Stimulated activated CD8-positive, alpha-beta memory T cell treated with anti-CD3 and anti-CD28 coated beads, Interleukin-4, amount 100 ng/mL, for 4 hours (primary cell): ENCODE results near the gene TMC6.
"Not testable (repeated sequence)": the region's sequence is repeated elsewhere in the genome, so short reads cannot be mapped to it uniquely, and the experiment has no call there.

ENCODE experiments used
- DNase-seq, 2 donors: peaks; one replicate each; pipeline ENCODE4 v3.0.0-alpha.2; 2020; ENCODE audit warnings: low read depth in 2 of 2, low spot score in 1 of 2

TMC6 gene, protein sequence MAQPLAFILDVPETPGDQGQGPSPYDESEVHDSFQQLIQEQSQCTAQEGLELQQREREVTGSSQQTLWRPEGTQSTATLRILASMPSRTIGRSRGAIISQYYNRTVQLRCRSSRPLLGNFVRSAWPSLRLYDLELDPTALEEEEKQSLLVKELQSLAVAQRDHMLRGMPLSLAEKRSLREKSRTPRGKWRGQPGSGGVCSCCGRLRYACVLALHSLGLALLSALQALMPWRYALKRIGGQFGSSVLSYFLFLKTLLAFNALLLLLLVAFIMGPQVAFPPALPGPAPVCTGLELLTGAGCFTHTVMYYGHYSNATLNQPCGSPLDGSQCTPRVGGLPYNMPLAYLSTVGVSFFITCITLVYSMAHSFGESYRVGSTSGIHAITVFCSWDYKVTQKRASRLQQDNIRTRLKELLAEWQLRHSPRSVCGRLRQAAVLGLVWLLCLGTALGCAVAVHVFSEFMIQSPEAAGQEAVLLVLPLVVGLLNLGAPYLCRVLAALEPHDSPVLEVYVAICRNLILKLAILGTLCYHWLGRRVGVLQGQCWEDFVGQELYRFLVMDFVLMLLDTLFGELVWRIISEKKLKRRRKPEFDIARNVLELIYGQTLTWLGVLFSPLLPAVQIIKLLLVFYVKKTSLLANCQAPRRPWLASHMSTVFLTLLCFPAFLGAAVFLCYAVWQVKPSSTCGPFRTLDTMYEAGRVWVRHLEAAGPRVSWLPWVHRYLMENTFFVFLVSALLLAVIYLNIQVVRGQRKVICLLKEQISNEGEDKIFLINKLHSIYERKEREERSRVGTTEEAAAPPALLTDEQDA

DNA sequence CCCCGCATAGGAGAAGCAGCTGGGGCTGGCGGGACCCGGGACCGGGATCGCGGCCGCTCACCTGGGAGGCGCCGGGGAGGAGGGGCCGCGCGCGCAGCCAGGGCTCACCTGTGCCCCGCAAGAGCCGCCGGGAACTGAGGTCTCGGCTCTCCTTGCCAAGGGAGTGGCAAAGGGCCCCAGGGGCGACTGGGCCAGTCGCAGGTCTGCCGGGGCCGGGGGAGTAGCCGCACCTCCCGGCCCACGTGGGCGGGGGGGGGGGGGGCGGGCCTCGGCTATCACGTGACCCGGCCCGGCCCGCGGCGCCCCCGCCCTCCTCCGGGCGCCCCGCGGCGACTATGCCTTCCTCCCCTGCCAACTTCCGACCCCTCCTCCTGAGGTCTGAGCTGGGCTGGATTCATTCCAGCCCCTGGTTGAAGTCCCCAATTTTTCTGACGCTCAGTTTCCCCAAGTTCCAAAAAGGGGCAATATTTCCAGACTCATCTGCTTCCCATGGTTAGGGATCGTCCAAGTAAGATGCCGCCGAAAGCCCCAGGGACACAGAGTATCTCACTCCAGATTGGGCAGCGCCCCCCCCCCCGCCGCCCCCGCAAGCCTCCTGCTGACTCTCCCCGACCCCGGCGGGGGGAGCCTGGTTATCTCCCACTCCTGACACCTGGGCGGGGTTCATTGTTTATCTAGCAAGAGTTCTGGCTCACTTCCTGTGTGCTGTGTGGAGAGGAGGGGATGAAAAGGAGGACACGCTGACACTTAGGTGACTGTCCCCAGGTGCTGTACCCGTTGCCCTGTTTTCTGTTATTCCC, at the start of gene TMC6:
Gene TMC6 (minus strand): TSS at position 205 of the 800 bp plus-strand sequence. CDS start 1,923 bp downstream, outside the sequence.
- DNase-seq: peak in 1 of 2 donors; percentile 58

DNA sequence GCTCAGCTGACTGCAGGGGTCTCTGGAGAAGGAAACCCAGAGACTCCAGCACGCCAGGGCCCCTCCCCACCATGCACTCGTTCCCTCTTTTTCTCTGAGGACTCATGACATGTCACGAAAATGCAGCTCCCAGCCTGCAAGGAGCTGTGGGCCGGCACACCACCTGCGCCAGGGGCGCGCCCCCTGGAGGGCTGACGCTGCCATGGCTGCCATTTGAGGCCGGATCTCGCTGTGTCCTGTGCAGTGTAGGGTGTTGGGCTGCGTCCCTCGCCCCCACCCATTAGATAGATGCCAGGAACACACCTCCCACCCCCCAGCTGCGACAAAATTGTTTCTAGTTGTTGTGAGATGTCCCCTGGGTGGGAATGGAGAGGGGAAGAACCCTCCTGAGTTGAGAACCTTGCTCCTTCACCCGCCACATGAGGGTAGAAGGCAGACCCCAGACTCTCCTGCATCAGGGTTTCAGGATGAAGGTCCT, 48.0 kb upstream of the TMC6 start:
- peak; percentile 55 to 58 for DNase-seq

DNA sequence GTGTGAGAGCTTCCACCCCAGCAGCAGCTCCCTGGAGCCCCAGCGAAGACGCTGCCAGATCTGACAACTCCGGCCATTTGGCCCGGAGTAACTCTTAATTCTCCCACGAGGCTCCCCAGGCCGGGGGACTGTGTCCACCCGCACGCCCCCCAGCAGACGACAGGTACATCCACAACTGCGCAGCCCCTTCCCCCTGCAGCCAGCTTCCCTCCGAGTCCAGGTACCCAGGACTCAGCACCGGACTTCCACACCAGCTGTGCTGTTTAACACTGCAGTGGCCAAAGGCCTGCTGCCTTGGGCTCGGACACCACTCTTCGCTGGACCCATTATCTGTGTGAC, 47.1 kb upstream of the TMC6 start:
- no peak for DNase-seq

DNA sequence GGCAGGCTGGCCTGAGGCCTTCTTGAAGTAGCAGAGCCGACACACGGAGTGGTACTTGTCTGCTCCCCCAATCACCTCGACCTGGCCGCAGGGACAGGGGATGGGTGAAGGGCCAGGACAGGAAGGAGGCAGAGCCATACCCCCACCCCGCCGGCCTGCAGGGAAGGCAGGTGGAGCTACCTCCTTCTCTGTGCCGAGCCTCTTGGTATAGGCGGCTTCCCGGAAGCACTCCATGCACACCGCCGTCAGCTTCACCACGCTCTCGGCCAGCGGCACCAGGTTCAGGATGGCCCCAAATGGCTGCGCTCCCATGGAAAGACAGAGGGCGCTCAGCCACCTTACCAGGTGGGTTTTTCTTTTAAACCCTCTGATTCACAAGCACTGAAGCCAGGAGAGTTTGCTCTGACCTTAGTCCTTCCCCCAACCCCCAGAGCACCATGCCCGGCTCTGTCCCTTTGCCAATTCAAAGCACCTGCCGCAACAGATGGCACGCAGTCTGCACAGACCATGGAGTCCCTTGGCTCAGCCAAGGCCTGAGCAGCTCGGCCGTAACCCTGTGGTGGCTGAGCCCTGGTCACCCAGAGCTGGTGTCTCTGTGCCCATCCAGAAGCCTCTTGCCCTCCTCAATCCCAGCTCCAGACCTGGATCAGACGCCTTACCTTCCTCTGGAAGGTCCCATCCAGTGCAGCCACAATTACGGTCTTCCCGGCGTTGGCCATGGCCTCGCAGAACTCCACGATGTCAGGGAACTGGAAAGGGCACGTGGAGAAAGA, 46.5 kb upstream of the TMC6 start:
- DNase-seq: no peak

DNA sequence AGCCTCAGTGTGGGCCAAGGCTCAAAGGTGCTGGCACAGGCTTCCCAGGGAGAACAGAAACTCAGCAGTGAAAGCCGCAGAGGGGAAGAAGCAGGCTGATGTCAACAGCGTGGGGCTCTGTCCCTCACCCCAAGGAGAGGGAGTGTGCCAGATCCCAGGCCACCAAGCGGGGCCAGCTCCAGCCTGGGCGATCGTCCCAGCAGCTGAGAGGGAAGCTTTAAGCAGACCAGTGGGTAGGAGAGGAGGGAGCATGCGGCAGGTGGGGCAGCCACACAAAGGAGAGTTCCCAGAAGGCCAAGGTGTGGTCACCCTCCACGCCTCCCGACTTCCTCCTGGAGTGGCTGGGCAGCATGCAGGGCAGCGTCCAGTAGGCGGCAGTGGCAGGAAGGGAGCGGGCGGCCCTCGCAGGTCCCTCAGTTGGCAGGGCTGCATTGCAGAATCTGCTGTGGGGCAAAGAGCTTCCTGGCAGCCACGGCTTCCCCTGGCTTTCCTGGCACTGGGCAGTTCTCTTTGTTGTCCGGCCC, 45.9 kb upstream of the TMC6 start:
- DNase-seq: no peak

DNA sequence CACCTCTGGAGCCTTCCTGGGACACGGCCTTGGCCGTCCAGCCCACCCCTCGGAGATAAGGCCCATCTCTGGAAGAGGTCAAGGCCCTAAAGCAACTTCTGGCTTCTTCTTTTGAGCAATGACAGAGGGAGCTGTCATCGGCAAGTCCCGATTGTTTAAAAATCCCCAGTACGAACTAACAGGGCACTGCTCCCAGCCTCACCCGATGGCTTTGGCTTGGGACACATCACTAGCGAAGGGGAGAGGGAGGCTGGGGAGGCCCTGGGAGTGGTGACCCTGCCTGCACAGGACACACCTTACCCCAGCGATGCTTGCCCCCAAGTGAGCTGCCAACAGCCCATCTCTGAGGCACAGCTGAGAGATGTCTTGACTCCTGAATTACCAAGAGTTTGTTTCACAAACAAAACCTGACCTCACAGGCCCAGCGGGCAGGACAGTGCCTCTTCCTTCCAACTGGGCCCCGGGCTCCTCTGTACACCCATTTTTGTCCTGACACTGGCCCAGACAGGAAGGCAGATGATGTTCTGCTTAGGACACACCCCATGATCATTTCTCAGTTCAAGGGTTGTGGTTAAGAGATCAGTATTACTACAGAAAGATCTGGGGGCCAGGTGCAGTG, 44.7 kb upstream of the TMC6 start:
- DNase-seq: no peak

DNA sequence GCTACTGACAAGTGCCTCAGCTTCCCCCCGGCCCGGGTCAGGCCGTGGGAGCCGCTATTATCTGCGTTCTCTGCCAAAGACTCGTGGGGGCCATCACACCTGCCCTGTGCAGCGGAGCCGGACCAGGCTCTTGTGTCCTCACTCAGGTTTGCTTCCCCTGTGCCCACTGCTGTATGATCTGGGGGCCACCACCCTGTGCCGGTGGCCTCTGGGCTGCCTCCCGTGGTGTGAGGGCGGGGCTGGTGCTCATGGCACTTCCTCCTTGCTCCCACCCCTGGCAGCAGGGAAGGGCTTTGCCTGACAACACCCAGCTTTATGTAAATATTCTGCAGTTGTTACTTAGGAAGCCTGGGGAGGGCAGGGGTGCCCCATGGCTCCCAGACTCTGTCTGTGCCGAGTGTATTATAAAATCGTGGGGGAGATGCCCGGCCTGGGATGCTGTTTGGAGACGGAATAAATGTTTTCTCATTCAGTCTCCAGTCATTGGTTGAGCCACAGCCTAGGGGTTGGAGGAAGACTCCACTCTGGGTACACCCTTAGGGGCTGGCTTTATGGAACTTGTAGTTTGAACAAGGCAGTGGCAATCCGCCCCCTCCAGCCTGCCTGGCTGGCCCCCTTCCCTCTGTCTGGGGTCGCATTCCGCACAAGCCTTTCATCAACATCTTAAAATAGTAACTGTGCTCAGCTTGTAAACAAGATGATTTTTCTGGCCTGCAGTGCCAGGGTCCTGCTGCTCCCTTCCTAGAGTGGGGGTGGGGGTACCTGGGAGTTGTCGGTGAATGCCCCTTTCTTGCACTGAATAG, 43.9 kb upstream of the TMC6 start:
- DNase-seq: no peak

DNA sequence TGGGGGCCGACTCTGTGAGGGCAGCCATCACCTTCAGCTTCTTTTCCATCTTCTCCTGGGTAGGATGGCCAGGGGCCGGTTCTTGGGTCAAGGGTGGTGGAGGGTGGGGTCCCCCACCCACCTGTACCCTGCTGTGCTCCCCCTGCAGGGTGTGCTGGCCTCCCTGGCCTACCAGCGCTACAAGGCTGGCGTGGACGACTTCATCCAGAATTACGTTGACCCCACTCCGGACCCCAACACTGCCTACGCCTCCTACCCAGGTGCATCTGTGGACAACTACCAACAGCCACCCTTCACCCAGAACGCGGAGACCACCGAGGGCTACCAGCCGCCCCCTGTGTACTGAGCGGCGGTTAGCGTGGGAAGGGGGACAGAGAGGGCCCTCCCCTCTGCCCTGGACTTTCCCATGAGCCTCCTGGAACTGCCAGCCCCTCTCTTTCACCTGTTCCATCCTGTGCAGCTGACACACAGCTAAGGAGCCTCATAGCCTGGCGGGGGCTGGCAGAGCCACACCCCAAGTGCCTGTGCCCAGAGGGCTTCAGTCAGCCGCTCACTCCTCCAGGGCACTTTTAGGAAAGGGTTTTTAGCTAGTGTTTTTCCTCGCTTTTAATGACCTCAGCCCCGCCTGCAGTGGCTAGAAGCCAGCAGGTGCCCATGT, 43.2 kb upstream of the TMC6 start:
- not testable (repeated sequence) for DNase-seq

DNA sequence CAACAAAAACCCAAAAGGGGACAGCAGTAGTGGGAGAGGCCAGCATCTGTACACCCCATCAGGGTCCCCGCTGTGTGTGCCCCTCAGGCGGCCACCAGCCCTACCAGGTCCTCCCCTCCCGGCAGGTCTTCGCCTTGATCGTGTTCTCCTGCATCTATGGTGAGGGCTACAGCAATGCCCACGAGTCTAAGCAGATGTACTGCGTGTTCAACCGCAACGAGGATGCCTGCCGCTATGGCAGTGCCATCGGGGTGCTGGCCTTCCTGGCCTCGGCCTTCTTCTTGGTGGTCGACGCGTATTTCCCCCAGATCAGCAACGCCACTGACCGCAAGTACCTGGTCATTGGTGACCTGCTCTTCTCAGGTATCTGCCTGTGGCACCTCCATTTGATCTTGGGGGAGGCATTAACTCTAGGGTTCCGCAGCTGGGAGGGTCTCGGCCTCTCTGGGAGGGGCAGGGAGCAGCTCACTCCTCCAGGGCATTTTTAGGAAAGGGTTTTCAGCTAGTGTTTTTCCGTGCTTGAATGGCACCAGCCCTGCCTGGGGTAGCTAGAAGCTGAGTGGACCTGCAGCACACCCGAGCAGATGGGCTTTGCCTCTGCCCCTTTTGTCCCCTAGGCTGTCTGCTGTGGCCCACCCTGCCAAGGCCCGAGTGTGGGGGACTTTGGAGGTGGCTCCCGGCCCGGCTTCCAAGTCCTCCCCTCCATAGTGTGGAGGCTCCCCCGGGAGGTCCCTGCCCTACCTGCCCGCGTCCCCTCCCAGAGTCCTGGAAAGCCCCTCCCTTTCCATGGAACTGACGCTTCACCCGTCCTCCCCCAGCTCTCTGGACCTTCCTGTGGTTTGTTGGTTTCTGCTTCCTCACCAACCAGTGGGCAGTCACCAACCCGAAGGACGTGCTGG, 42.4 kb upstream of the TMC6 start:
- DNase-seq: no peak

DNA sequence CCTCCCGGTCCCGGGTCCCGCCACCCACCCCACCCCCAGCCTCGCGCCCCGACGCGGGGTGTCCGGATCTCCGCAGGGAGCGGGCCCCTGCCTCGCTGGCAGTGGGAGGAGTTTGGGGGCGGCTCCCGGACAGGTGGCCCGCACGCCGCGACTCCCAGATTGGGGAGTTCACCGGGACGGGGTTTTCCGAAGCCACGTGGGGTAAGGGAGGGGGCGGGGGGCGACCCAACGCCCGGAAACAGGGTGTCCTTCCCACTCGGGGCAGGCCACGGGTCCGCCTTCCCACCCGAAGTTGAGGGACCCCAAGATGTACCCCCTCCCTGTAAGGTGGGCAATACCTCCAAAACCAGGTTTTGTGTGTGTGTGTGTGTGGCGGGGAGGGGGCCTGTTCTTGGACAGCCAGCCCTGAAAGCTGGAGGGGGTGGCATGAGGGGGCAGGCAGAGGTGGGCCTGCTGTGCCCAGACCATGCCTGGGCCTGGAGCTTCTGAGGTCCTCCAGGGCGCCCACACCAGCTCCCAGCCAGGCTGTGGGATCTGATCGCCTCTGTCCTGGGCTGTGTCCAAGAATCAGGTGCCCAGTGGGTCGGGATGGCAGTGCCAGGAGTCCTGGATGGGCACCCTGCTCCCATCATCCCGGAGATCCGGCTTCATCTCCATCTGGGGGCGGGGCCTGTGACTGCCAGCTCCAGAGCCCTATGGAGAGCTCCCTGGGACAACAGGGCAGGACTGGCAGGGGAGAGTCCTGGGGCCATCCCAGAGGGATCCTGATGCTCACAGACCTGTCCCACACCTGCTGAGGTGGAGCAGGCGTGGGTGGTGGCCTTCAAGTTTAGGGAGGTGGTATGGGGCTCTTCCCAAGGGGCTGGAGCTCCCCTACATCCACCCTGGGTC, 40.6 kb upstream of the TMC6 start:
- DNase-seq: peak; percentile 33 to 56

DNA sequence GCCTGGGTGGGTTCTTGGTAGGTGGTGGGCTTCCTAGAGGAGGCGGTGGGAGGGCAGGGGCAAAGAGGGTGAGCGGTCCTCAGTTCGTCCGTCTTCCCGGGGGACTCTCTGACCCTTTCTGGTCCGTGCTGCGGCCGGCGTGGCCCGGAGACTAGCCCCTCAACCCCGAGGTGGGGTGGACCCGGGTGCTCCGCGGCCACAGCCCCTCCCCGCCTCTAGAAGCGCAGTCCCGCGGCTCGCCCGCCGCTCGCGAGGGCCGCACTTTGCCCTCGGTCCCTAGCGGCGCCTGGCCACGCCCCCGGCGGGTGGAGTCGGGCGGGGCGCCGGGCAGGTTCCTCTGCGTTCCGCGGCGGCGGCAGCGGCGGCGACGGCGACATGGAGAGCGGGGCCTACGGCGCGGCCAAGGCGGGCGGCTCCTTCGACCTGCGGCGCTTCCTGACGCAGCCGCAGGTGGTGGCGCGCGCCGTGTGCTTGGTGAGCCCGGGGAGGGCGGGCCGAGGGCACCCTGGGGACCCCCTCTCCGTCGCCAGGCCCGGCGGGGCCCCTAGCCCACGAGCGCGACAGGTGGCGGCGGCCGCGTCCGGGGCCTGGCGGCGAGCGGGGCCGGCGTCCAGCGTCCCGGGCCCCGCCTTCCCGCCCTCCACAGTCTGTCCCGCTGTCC, 39.8 kb upstream of the TMC6 start, which contains the start of gene SYNGR2:
Gene SYNGR2 (plus strand): TSS at position 340 of the 661 bp plus-strand sequence. CDS start 36 bp downstream, at position 376.
- peak; percentile 65 to 68 for DNase-seq

DNA sequence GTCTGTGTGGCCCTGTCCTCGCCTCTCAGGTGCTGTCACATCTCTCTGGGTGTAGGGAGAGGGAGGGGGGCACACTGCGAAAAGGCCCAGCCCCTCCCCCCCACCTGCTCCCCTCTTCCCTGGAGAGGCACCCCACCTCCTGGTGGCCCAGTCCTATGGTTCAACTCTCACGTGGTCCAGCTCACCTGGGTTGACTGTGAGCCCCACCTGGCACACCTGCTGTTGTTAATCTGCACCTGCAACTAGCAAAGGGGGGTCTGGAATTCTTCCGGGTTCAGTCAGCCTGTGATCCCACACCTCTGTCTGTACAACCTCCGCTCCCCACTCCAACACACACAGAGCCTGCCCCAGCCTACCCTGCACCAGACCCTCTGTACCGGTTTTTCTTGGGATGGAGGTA, 37.9 kb upstream of the TMC6 start:
- DNase-seq: no peak

DNA sequence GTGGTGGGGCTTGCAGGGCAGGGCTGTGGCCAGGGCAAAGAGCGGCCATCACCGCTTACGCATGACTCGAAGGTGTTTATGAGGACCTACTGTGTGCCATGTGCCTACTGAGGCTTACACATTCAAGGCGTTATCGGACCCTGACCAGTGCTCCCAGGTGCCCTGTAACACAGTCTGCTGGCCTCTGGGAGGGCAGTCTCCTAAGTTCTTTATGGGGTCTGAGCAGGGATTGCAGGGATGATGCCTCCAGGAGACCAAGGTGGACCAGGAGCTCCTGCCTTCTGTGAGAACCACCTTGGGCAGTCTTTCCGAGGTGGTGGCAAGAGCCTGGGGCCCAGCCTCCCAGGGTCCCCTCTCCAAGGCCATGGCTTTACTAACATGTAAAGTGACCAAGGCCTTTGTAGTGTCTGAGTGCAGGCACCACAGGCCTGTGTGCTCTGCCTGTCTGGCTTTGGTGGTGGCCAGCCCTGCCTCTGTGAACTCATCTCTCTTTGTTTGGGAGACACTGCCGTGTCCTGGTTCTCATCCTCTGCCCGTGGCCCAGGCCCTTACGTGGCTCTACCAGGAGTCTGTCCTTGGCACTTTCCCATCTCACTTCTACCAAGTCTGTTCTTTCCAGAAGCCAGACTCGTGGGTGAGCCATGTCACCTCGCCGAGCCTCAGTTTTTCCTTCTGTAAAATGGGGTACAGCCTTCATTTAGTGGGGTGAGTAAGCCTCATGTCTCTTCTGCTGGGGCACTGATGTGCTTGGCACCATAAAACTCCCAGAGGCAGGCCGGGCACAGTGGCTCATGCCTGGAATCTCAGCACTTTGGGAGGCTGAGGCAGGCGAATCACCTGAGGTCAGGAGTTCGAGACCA, 36.4 kb upstream of the TMC6 start:
- no peak for DNase-seq

DNA sequence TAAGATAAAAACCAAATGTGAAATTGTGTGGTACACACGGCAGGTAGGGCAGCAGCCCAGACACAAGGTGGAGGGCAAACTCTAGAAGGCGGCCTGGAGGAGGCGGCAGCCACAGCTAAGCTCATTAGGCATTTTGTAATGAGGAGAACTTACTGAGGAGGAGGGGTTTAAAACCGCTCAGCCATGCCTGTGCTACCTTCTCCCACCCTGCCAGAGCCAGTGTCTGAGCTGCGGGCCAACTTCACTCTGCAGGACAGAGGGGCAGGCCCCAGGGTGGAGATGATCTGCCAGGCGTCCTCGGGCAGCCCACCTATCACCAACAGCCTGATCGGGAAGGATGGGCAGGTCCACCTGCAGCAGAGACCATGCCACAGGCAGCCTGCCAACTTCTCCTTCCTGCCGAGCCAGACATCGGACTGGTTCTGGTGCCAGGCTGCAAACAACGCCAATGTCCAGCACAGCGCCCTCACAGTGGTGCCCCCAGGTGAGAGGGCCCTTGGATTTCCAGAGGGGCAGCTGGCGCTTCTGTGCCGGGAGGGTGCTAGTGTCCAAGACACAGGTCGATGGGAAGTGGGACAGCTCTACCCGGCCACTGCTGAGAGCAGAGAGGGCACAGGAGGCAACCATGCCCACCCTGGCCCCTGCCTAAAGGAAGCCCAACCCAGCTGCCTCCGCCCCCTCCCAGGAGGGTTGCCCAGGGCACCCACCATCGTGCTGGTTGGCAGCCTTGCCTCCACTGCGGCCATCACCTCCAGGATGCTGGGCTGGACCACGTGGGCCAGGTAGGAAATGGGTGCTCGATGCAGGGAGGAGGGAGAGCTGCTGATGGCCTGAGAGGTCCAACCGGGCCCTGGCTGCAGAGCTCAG, 35.6 kb upstream of the TMC6 start:
- no peak for DNase-seq
